Trophoblast cell (in vitro differentiated cells and primary cell): Measurements from ENCODE around the gene CDC20.

Source experiments
- DNase-seq, 2 donors: peaks; one replicate each; pipeline ENCODE4 v3.0.0-alpha.2; 2016
- H2AFZ ChIP-seq: 2 replicates; pipeline ENCODE4 v1.6.1; 2013; ENCODE audit warnings: low read length, moderate library complexity, mild to moderate bottlenecking; ENCODE audit not compliant: insufficient read depth, poor library complexity
- H2AK5ac ChIP-seq: 2 replicates; pipeline ENCODE4 v1.6.1; 2013; ENCODE audit warnings: mild to moderate bottlenecking, low read length
- H2BK120ac ChIP-seq: 2 replicates; pipeline ENCODE4 v1.6.1; 2013; ENCODE audit warnings: low read length, mild to moderate bottlenecking, moderate library complexity; ENCODE audit not compliant: insufficient read depth, poor library complexity
- H2BK12ac ChIP-seq: 2 replicates; pipeline ENCODE4 v1.6.1; 2013; ENCODE audit warnings: mild to moderate bottlenecking, low read length, moderate library complexity
- H2BK5ac ChIP-seq: 2 replicates; pipeline ENCODE4 v1.6.1; 2013; ENCODE audit warnings: low read length, low read depth, moderate library complexity, mild to moderate bottlenecking; ENCODE audit not compliant: poor library complexity
- H3K14ac ChIP-seq: 2 replicates; pipeline ENCODE4 v1.6.1; 2013; ENCODE audit warnings: mild to moderate bottlenecking, low read length
- H3K18ac ChIP-seq: 2 replicates; pipeline ENCODE4 v1.6.1; 2013; ENCODE audit warnings: mild to moderate bottlenecking, low read length
- H3K23ac ChIP-seq: 2 replicates; pipeline ENCODE4 v1.6.1; 2013; ENCODE audit warnings: low read length
- H3K27ac ChIP-seq: 2 replicates; pipeline ENCODE4 v1.5.1; 2013; ENCODE audit warnings: low read depth, mild to moderate bottlenecking, inconsistent platforms, low read length, moderate library complexity
- H3K27me3 ChIP-seq: 2 replicates; pipeline ENCODE4 v1.6.1; 2013; ENCODE audit warnings: inconsistent platforms, mild to moderate bottlenecking, low read length, moderate library complexity; ENCODE audit not compliant: insufficient read depth
- H3K36me3 ChIP-seq, 2 experiments: 1 replicate in 1 of 2; 2 replicates in 1 of 2; pipeline ENCODE4 v1.6.1; 2013; ENCODE audit warnings: low read length in 2 of 2, mild to moderate bottlenecking in 2 of 2, moderate library complexity in 1 of 2; ENCODE audit not compliant: insufficient read depth in 2 of 2, control insufficient read depth in 1 of 2
- H3K4ac ChIP-seq: 2 replicates; pipeline ENCODE4 v1.6.1; 2013; ENCODE audit warnings: low read depth, mild to moderate bottlenecking, low read length, moderate library complexity
- H3K4me1 ChIP-seq, 2 experiments: 1 replicate in 1 of 2; 2 replicates in 1 of 2; pipeline ENCODE4 v1.6.1; 2013; ENCODE audit warnings: low read length in 2 of 2, mild to moderate bottlenecking in 2 of 2, moderate library complexity in 1 of 2; ENCODE audit not compliant: insufficient read depth in 2 of 2, control insufficient read depth in 1 of 2
- H3K4me2 ChIP-seq: 2 replicates; pipeline ENCODE4 v1.6.1; 2013; ENCODE audit warnings: inconsistent platforms, mild to moderate bottlenecking, low read length, moderate library complexity
- H3K4me3 ChIP-seq: 2 replicates; pipeline ENCODE4 v1.5.1; 2013; ENCODE audit warnings: mild to moderate bottlenecking, low read depth, low read length, inconsistent platforms
- H3K79me1 ChIP-seq: one replicate; pipeline ENCODE4 v1.6.1; 2013; ENCODE audit warnings: low read length
- H3K79me2 ChIP-seq: 2 replicates; pipeline ENCODE4 v1.6.1; 2013; ENCODE audit warnings: low read length, mild to moderate bottlenecking; ENCODE audit not compliant: control insufficient read depth, insufficient read depth, poor library complexity
- H3K9ac ChIP-seq: 2 replicates; pipeline ENCODE4 v1.6.1; 2013; ENCODE audit warnings: mild to moderate bottlenecking, low read length
- H3K9me3 ChIP-seq: 2 replicates; pipeline ENCODE4 v1.6.1; 2013; ENCODE audit warnings: low read depth, mild to moderate bottlenecking, control low read depth, inconsistent platforms, low read length; ENCODE audit not compliant: insufficient read depth
- H4K12ac ChIP-seq: 2 replicates; pipeline ENCODE4 v1.6.1; 2013; ENCODE audit warnings: low read depth, mild to moderate bottlenecking, low read length, moderate library complexity
- H4K8ac ChIP-seq: 2 replicates; pipeline ENCODE4 v1.6.1; 2013; ENCODE audit warnings: low read depth, mild to moderate bottlenecking, low read length, moderate library complexity
- H4K91ac ChIP-seq: one replicate; pipeline ENCODE4 v1.6.1; 2013; ENCODE audit warnings: low read depth, mild to moderate bottlenecking, low read length, moderate library complexity
- WGBS: extraction: QIAGEN DNeasy Blood & Tissue Kit; methylation state at CpG from one replicate; pipeline ENCODE4 v1.1.7; 2013; ENCODE audit warnings: missing lambda C conversion rate; ENCODE audit not compliant: insufficient read length, insufficient coverage; ENCODE audit errors: extremely low coverage; 5-methylcytosine and 5-hydroxymethylcytosine counted together

Gene CDC20

GRCh38 chr1:43354471-43354870 lies 4.3 kb upstream of the CDC20 start:
- no peak overlapping the region for H3K4me2 ChIP-seq
- H3K79me1 ChIP-seq: peaks cover 8% of the 10 kb centered on the region
- H3K4me3 ChIP-seq: no peak overlapping the region
- H2BK12ac ChIP-seq: no peak overlapping the region
- H3K79me2 ChIP-seq: peaks cover 6% of the 10 kb centered on the region
- H3K9ac ChIP-seq: no peak overlapping the region
- H4K12ac ChIP-seq: no peak overlapping the region
- H2BK120ac ChIP-seq: no peak overlapping the region
- no peaks in the 10 kb centered on the region for H3K27me3 ChIP-seq
- no peak overlapping the region for H2BK5ac ChIP-seq
- no peaks in the 10 kb centered on the region for H3K36me3 ChIP-seq
- no peak overlapping the region for H3K14ac ChIP-seq
- H3K27ac ChIP-seq: no peak overlapping the region
- peaks cover 0 to 3% of the 10 kb centered on the region in 2 experiments for H3K4me1 ChIP-seq
- no peak overlapping the region for H4K8ac ChIP-seq
- no peak overlapping the region for H4K91ac ChIP-seq
- no CpG with 5 or more reads among the region's 2 CpGs for WGBS
- H3K18ac ChIP-seq: no peak overlapping the region
- H3K9me3 ChIP-seq: no peaks in the 10 kb centered on the region
- no peak overlapping the region for H3K4ac ChIP-seq
- no peak overlapping the region for H2AFZ ChIP-seq
- no peak for DNase-seq
- no peak overlapping the region for H2AK5ac ChIP-seq
- H3K23ac ChIP-seq: no peak overlapping the region

DNA sequence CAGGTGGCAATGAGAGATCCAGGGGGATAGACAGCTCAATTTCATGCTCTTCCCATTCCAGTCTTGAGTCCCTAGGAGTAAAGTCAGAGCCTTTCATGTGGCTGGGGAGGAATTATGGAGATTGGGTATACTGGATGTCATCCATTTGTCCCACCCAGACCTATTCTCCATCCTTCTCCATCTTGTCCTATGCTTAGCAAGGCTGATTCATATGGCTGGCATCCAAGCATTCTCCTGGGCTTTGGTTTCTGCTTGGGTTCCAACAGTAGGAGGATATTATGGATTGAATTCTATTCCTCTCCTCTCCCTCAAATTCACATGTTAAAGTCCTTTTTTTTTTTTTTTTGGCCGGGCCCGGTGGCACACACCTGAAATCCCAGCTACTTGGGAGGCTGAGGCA lies 3.8 kb upstream of the CDC20 start:
- DNase-seq: no peak
- no peak overlapping the region for H4K91ac ChIP-seq
- H3K79me1 ChIP-seq: peaks cover 8% of the 10 kb centered on the region
- H2BK5ac ChIP-seq: no peak overlapping the region
- peaks cover 6% of the 10 kb centered on the region for H3K79me2 ChIP-seq
- no CpG with 5 or more reads among the region's 2 CpGs for whole genome bisulfite sequencing
- H3K4me1 ChIP-seq: peaks cover 3 to 6% of the 10 kb centered on the region in 2 experiments
- no peak overlapping the region for H3K4ac ChIP-seq
- no peaks in the 10 kb centered on the region for H3K9me3 ChIP-seq
- H3K18ac ChIP-seq: no peak overlapping the region
- H3K27ac ChIP-seq: no peak overlapping the region
- no peak overlapping the region for H3K23ac ChIP-seq
- no peak overlapping the region for H4K12ac ChIP-seq
- no peak overlapping the region for H3K9ac ChIP-seq
- no peak overlapping the region for H2AFZ ChIP-seq
- H3K14ac ChIP-seq: no peak overlapping the region
- H3K4me3 ChIP-seq: no peak overlapping the region
- H3K36me3 ChIP-seq: peaks cover 2 to 3% of the 10 kb centered on the region in 2 experiments
- H2AK5ac ChIP-seq: no peak overlapping the region
- no peak overlapping the region for H4K8ac ChIP-seq
- no peak overlapping the region for H3K4me2 ChIP-seq
- no peak overlapping the region for H2BK12ac ChIP-seq
- H2BK120ac ChIP-seq: no peak overlapping the region
- no peaks in the 10 kb centered on the region for H3K27me3 ChIP-seq

DNA sequence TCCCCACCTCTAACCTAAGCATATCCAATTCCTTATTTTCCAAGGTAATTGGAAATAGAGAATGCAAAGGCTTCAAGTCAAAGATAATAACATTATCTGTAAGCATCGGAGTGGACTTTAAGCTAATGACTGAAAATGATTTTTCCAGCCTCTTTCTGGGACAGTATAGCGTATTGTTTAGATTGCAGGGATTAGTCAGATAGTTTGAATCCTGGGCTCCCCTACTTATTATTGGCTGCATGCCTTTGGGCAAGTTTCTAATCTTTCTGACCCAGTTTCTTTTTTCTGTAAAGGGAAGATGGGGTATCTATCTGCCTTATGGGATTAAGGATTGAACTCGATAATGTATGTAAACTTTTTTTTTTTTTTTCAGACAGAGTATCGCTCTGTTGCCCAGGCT lies 1.5 kb upstream of the CDC20 start:
- WGBS: no CpG with 5 or more reads among the region's 4 CpGs
- H4K8ac ChIP-seq: no peak overlapping the region
- peaks cover 16 to 25% of the 10 kb centered on the region in 2 experiments for H3K36me3 ChIP-seq
- peaks cover 6% of the 10 kb centered on the region for H3K79me2 ChIP-seq
- no peak overlapping the region for H4K91ac ChIP-seq
- H2BK5ac ChIP-seq: no peak overlapping the region
- H2AFZ ChIP-seq: no peak overlapping the region
- no peak for DNase-seq
- no peak overlapping the region for H3K4me3 ChIP-seq
- peaks cover 6 to 19% of the 10 kb centered on the region in 2 experiments for H3K4me1 ChIP-seq
- H3K14ac ChIP-seq: no peak overlapping the region
- no peak overlapping the region for H3K23ac ChIP-seq
- no peak overlapping the region for H2AK5ac ChIP-seq
- peaks cover 8% of the 10 kb centered on the region for H3K79me1 ChIP-seq
- H4K12ac ChIP-seq: no peak overlapping the region
- H3K4me2 ChIP-seq: no peak overlapping the region
- no peak overlapping the region for H2BK120ac ChIP-seq
- H3K9me3 ChIP-seq: peaks cover 2% of the 10 kb centered on the region
- no peak overlapping the region for H3K18ac ChIP-seq
- H3K9ac ChIP-seq: no peak overlapping the region
- H2BK12ac ChIP-seq: no peak overlapping the region
- H3K4ac ChIP-seq: no peak overlapping the region
- no peak overlapping the region for H3K27ac ChIP-seq
- H3K27me3 ChIP-seq: no peaks in the 10 kb centered on the region

DNA sequence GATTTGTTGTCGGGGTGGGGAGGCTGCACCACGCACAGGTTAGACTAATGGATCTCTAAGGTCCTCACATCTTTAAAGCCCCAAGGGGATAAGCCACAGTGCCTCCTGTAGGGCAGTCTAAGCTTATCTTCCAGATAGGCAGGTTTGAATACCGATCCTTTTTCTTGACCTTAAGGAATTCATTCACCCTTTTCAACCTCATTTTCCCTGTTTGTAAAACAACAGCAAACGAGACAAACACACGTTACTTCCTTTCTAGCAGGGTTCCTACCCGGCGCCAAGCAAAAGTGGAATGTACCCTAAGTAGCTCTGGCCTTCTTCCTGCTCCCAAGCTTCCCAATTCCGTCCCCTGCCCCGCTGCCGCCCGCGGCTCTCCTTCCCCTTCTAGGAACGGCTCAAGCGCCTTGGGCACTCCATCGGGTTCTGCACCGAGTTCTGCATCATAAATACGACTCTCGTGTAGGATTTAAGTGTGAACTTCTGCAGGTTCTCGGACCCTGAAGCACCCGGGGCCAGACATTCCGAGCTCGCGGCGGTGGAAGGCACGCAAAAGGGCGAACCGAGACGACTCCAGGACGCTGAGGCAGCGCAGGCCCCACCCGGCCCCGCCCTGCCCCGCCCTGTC lies 548 bp upstream of the CDC20 start:
- Histone ChIP-seq H2BK120ac (peak overlapping the region; percentile 77), H2AFZ (peak overlapping the region; percentile 14), H3K4me3 (peak overlapping the region; percentile 78), H3K36me3 (peaks cover 20 to 30% of the 10 kb centered on the region in 2 experiments), H3K14ac (peak overlapping the region; percentile 43), H4K91ac (peak overlapping the region; percentile 81), H3K27me3 (no peaks in the 10 kb centered on the region), H4K8ac (peak overlapping the region; percentile 84), H4K12ac (peak overlapping the region; percentile 78), H3K79me2 (peaks cover 6% of the 10 kb centered on the region), H3K23ac (no peak overlapping the region), H3K79me1 (peaks cover 8% of the 10 kb centered on the region), H3K18ac (peak overlapping the region; percentile 60), H3K4me2 (peak overlapping the region; percentile 66), H3K27ac (peak overlapping the region; percentile 86), H2BK12ac (no peak overlapping the region), H2BK5ac (peak overlapping the region; percentile 70), H2AK5ac (peak overlapping the region; percentile 17), H3K4me1 (peaks cover 6 to 19% of the 10 kb centered on the region in 2 experiments), H3K9ac (peak overlapping the region; percentile 92), H3K4ac (peak overlapping the region; percentile 30), H3K9me3 (peaks cover 2% of the 10 kb centered on the region)
- WGBS: no CpG with 5 or more reads among the region's 33 CpGs
- peak; percentile 40 to 78 for DNase-seq
